ENCODE data around the gene TRIM46. TPM values are rescaled to one million over a fixed set of nuclear protein-coding genes. Genes with fewer than 3 reads are reported as not detected.

TRIM46 gene
- total and polyA plus RNA-seq, 2 of the 13 experiments (the other 11 are each of a cell fraction or from before 2014, with no cell fraction given): 0.04 to 0.09 TPM

- TF ChIP-seq ZBTB25 (CRISPR knock-in tag; IDR thresholded peaks at IDR 0.05) (no peak), REPIN1 (CRISPR knock-in tag; IDR thresholded peaks at IDR 0.05; ENCODE audit: borderline replicate concordance, low read depth) (no peak), ZNF75D (CRISPR knock-in tag; IDR thresholded peaks at IDR 0.05; ENCODE audit: borderline replicate concordance) (no peak), ZNF431 (CRISPR knock-in tag; IDR thresholded peaks at IDR 0.05; ENCODE audit: borderline replicate concordance, low read depth) (no peak), CTCF (CRISPR knock-in tag; IDR thresholded peaks at IDR 0.05) (no peak), ERF (CRISPR knock-in tag; IDR thresholded peaks at IDR 0.05) (no peak), KLF6 (CRISPR knock-in tag; IDR thresholded peaks at IDR 0.05) (no peak), ZMAT3 (CRISPR knock-in tag; conservative IDR thresholded peaks at IDR 0.05) (no peak), ZNF740 (CRISPR knock-in tag; IDR thresholded peaks at IDR 0.05) (no peak), FOXK2 (IDR thresholded peaks at IDR 0.05) (no peak), CERS6 (CRISPR knock-in tag; IDR thresholded peaks at IDR 0.05) (no peak), ZNF446 (CRISPR knock-in tag; IDR thresholded peaks at IDR 0.05) (no peak), ISX (CRISPR knock-in tag; conservative IDR thresholded peaks at IDR 0.05) (no peak), PLRG1 (conservative IDR thresholded peaks at IDR 0.05) (no peak), ZFP62 (CRISPR knock-in tag; IDR thresholded peaks at IDR 0.05) (no peak), ZFP37 (CRISPR knock-in tag; IDR thresholded peaks at IDR 0.05; ENCODE audit: borderline replicate concordance) (no peak), PITX1 (CRISPR knock-in tag; IDR thresholded peaks at IDR 0.05) (no peak; the same call in 1 of the 2 replicates), ZNF275 (CRISPR knock-in tag; IDR thresholded peaks at IDR 0.05; ENCODE audit: borderline replicate concordance) (no peak), MAX (IDR thresholded peaks at IDR 0.05) (peak; percentile 91), HHEX (CRISPR knock-in tag; IDR thresholded peaks at IDR 0.05) (no peak), EEA1 (CRISPR knock-in tag; IDR thresholded peaks at IDR 0.05; ENCODE audit: borderline replicate concordance) (no peak), TBX3 (IDR thresholded peaks at IDR 0.05; ENCODE audit: borderline replicate concordance) (no peak), PRDM4 (CRISPR knock-in tag; IDR thresholded peaks at IDR 0.05; ENCODE audit: borderline replicate concordance) (no peak), ZNF576 (CRISPR knock-in tag; IDR thresholded peaks at IDR 0.05) (no peak)
Measured at GRCh38 chr1:155226910-155227260, 53.2 kb downstream of the TRIM46 start (continued).
